ENCODE data around the gene MCCD1.

Gene MCCD1

DNA sequence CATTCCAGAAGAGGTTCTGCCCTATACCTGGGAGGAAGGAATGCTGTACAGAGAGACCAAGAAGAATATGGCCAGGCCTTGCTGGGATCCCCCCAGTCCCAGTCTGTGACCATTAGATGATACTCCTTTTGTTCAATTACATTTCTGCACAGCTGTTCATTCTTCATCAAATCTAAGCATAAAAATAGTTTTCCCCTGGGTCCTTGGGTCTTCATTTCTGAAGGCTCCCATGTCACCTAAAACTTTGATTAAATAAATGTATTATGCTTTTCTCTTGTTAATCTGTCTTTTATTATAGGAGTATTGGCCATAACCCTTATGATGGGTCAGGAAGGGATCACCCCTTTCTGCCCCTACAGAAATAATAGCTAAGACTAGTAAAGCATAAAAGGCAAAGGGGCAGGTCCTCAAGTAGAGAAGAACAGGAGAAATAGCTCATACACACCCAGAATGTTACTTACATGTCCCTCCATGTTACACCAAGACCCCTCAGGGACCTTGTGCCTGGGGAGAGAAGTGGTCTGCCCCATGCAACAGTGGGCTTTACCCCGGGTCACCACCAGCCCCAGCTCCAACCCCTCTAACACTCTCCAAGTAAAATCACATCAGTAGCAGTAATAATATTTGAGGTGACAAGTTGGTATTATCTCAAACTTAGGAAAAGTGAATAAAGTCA lies 41.2 kb downstream of the MCCD1 start:
- Histone ChIP-seq H3K4me1 (ENCODE audit: control insufficient read depth, insufficient read depth, low read length, poor library complexity, severe bottlenecking) (peaks cover 78% of the 10 kb centered on the region), H3K9me3 (ENCODE audit: control insufficient read depth, low read length) (no peaks in the 10 kb centered on the region), H3K4me3 (ENCODE audit: insufficient read depth, low read depth, low read length, poor library complexity, severe bottlenecking) (no peak overlapping the region), H3K36me3 (ENCODE audit: control insufficient read depth, insufficient read depth, low read length) (no peaks in the 10 kb centered on the region), H3K27me3 (replicated peaks; ENCODE audit: control insufficient read depth, insufficient read depth, low read length, poor library complexity, severe bottlenecking) (no peaks in the 10 kb centered on the region), H3K27ac (ENCODE audit: insufficient read depth, low read length, poor library complexity, severe bottlenecking) (peak overlapping the region; percentile 95)
- DNase-seq: no peak

DNA sequence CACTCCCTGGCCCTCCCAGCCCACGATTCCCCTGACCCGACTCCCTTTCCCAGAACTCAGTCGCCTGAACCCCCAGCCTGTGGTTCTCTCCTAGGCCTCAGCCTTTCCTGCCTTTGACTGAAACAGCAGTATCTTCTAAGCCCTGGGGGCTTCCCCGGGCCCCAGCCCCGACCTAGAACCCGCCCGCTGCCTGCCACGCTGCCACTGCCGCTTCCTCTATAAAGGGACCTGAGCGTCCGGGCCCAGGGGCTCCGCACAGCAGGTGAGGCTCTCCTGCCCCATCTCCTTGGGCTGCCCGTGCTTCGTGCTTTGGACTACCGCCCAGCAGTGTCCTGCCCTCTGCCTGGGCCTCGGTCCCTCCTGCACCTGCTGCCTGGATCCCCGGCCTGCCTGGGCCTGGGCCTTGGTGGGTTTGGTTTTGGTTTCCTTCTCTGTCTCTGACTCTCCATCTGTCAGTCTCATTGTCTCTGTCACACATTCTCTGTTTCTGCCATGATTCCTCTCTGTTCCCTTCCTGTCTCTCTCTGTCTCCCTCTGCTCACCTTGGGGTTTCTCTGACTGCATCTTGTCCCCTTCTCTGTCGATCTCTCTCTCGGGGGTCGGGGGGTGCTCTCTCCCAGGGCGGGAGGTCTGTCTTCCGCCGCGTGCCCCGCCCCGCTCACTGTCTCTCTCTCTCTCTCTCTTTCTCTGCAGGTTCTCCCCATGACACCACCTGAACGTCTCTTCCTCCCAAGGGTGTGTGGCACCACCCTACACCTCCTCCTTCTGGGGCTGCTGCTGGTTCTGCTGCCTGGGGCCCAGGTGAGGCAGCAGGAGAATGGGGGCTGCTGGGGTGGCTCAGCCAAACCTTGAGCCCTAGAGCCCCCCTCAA lies 43.5 kb downstream of the MCCD1 start, which contains the start of gene LTA:
LTA (plus strand) TSS at position 249 of the 871 bp plus-strand sequence; CDS start at position 703, 454 bp downstream.
- Histone ChIP-seq H3K4me1 (ENCODE audit: control insufficient read depth, insufficient read depth, low read length, poor library complexity, severe bottlenecking) (peaks cover 85% of the 10 kb centered on the region), H3K36me3 (ENCODE audit: control insufficient read depth, insufficient read depth, low read length) (no peaks in the 10 kb centered on the region), H3K4me3 (ENCODE audit: insufficient read depth, low read depth, low read length, poor library complexity, severe bottlenecking) (peak within 1 kb of the TSS; percentile 47), H3K9me3 (ENCODE audit: control insufficient read depth, low read length) (no peaks in the 10 kb centered on the region), H3K27ac (ENCODE audit: insufficient read depth, low read length, poor library complexity, severe bottlenecking) (peak within 1 kb of the TSS; percentile 95), H3K27me3 (replicated peaks; ENCODE audit: control insufficient read depth, insufficient read depth, low read length, poor library complexity, severe bottlenecking) (no peaks in the 10 kb centered on the region)
- DNase-seq: peak; percentile 73 to 76 (median 74)

DNA sequence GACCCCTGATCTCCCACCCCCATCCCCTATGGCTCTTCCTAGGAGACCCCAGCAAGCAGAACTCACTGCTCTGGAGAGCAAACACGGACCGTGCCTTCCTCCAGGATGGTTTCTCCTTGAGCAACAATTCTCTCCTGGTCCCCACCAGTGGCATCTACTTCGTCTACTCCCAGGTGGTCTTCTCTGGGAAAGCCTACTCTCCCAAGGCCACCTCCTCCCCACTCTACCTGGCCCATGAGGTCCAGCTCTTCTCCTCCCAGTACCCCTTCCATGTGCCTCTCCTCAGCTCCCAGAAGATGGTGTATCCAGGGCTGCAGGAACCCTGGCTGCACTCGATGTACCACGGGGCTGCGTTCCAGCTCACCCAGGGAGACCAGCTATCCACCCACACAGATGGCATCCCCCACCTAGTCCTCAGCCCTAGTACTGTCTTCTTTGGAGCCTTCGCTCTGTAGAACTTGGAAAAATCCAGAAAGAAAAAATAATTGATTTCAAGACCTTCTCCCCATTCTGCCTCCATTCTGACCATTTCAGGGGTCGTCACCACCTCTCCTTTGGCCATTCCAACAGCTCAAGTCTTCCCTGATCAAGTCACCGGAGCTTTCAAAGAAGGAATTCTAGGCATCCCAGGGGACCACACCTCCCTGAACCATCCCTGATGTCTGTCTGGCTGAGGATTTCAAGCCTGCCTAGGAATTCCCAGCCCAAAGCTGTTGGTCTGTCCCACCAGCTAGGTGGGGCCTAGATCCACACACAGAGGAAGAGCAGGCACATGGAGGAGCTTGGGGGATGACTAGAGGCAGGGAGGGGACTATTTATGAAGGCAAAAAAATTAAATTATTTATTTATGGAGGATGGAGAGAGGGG lies 44.7 kb downstream of the MCCD1 start:
- H3K27me3 ChIP-seq (replicated peaks; ENCODE audit: control insufficient read depth, insufficient read depth, low read length, poor library complexity, severe bottlenecking): no peaks in the 10 kb centered on the region
- H3K27ac ChIP-seq (ENCODE audit: insufficient read depth, low read length, poor library complexity, severe bottlenecking): peak overlapping the region; percentile 95
- peaks cover 84% of the 10 kb centered on the region for H3K4me1 ChIP-seq (ENCODE audit: control insufficient read depth, insufficient read depth, low read length, poor library complexity, severe bottlenecking)
- H3K4me3 ChIP-seq (ENCODE audit: insufficient read depth, low read depth, low read length, poor library complexity, severe bottlenecking): peak overlapping the region; percentile 47
- H3K36me3 ChIP-seq (ENCODE audit: control insufficient read depth, insufficient read depth, low read length): peaks cover 3% of the 10 kb centered on the region
- DNase-seq: no peak
- no peaks in the 10 kb centered on the region for H3K9me3 ChIP-seq (ENCODE audit: control insufficient read depth, low read length)

DNA sequence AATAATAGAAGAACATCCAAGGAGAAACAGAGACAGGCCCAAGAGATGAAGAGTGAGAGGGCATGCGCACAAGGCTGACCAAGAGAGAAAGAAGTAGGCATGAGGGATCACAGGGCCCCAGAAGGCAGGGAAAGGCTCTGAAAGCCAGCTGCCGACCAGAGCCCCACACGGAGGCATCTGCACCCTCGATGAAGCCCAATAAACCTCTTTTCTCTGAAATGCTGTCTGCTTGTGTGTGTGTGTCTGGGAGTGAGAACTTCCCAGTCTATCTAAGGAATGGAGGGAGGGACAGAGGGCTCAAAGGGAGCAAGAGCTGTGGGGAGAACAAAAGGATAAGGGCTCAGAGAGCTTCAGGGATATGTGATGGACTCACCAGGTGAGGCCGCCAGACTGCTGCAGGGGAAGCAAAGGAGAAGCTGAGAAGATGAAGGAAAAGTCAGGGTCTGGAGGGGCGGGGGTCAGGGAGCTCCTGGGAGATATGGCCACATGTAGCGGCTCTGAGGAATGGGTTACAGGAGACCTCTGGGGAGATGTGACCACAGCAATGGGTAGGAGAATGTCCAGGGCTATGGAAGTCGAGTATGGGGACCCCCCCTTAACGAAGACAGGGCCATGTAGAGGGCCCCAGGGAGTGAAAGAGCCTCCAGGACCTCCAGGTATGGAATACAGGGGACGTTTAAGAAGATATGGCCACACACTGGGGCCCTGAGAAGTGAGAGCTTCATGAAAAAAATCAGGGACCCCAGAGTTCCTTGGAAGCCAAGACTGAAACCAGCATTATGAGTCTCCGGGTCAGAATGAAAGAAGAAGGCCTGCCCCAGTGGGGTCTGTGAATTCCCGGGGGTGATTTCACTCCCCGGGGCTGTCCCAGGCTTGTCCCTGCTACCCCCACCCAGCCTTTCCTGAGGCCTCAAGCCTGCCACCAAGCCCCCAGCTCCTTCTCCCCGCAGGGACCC lies 45.6 kb downstream of the MCCD1 start:
- Histone ChIP-seq H3K27me3 (replicated peaks; ENCODE audit: control insufficient read depth, insufficient read depth, low read length, poor library complexity, severe bottlenecking) (no peaks in the 10 kb centered on the region), H3K4me1 (ENCODE audit: control insufficient read depth, insufficient read depth, low read length, poor library complexity, severe bottlenecking) (peaks cover 85% of the 10 kb centered on the region), H3K4me3 (ENCODE audit: insufficient read depth, low read depth, low read length, poor library complexity, severe bottlenecking) (peak overlapping the region; percentile 91), H3K9me3 (ENCODE audit: control insufficient read depth, low read length) (no peaks in the 10 kb centered on the region), H3K36me3 (ENCODE audit: control insufficient read depth, insufficient read depth, low read length) (peaks cover 7% of the 10 kb centered on the region), H3K27ac (ENCODE audit: insufficient read depth, low read length, poor library complexity, severe bottlenecking) (peak overlapping the region; percentile 95)
- no peak for DNase-seq

DNA sequence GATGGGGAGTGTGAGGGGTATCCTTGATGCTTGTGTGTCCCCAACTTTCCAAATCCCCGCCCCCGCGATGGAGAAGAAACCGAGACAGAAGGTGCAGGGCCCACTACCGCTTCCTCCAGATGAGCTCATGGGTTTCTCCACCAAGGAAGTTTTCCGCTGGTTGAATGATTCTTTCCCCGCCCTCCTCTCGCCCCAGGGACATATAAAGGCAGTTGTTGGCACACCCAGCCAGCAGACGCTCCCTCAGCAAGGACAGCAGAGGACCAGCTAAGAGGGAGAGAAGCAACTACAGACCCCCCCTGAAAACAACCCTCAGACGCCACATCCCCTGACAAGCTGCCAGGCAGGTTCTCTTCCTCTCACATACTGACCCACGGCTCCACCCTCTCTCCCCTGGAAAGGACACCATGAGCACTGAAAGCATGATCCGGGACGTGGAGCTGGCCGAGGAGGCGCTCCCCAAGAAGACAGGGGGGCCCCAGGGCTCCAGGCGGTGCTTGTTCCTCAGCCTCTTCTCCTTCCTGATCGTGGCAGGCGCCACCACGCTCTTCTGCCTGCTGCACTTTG lies 46.7 kb downstream of the MCCD1 start, which contains the start of gene TNF:
TNF (plus strand) TSS at position 231 of the 567 bp plus-strand sequence; CDS start at position 408, 177 bp downstream.
- H3K36me3 ChIP-seq (ENCODE audit: control insufficient read depth, insufficient read depth, low read length): peaks cover 7% of the 10 kb centered on the region
- no peaks in the 10 kb centered on the region for H3K9me3 ChIP-seq (ENCODE audit: control insufficient read depth, low read length)
- peak; percentile 78 to 87 (median 80) for DNase-seq
- H3K4me1 ChIP-seq (ENCODE audit: control insufficient read depth, insufficient read depth, low read length, poor library complexity, severe bottlenecking): peaks cover 83% of the 10 kb centered on the region
- H3K4me3 ChIP-seq (ENCODE audit: insufficient read depth, low read depth, low read length, poor library complexity, severe bottlenecking): peak within 1 kb of the TSS; percentile 91
- peak within 1 kb of the TSS; percentile 95 for H3K27ac ChIP-seq (ENCODE audit: insufficient read depth, low read length, poor library complexity, severe bottlenecking)
- H3K27me3 ChIP-seq (replicated peaks; ENCODE audit: control insufficient read depth, insufficient read depth, low read length, poor library complexity, severe bottlenecking): no peaks in the 10 kb centered on the region

DNA sequence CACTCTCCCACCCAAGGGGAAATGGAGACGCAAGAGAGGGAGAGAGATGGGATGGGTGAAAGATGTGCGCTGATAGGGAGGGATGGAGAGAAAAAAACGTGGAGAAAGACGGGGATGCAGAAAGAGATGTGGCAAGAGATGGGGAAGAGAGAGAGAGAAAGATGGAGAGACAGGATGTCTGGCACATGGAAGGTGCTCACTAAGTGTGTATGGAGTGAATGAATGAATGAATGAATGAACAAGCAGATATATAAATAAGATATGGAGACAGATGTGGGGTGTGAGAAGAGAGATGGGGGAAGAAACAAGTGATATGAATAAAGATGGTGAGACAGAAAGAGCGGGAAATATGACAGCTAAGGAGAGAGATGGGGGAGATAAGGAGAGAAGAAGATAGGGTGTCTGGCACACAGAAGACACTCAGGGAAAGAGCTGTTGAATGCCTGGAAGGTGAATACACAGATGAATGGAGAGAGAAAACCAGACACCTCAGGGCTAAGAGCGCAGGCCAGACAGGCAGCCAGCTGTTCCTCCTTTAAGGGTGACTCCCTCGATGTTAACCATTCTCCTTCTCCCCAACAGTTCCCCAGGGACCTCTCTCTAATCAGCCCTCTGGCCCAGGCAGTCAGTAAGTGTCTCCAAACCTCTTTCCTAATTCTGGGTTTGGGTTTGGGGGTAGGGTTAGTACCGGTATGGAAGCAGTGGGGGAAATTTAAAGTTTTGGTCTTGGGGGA lies 47.4 kb downstream of the MCCD1 start:
- Histone ChIP-seq H3K36me3 (ENCODE audit: control insufficient read depth, insufficient read depth, low read length) (peaks cover 9% of the 10 kb centered on the region), H3K27ac (ENCODE audit: insufficient read depth, low read length, poor library complexity, severe bottlenecking) (peak overlapping the region; percentile 95), H3K4me3 (ENCODE audit: insufficient read depth, low read depth, low read length, poor library complexity, severe bottlenecking) (peak overlapping the region; percentile 91), H3K4me1 (ENCODE audit: control insufficient read depth, insufficient read depth, low read length, poor library complexity, severe bottlenecking) (peaks cover 77% of the 10 kb centered on the region), H3K27me3 (replicated peaks; ENCODE audit: control insufficient read depth, insufficient read depth, low read length, poor library complexity, severe bottlenecking) (no peaks in the 10 kb centered on the region), H3K9me3 (ENCODE audit: control insufficient read depth, low read length) (no peaks in the 10 kb centered on the region)
- no peak for DNase-seq

DNA sequence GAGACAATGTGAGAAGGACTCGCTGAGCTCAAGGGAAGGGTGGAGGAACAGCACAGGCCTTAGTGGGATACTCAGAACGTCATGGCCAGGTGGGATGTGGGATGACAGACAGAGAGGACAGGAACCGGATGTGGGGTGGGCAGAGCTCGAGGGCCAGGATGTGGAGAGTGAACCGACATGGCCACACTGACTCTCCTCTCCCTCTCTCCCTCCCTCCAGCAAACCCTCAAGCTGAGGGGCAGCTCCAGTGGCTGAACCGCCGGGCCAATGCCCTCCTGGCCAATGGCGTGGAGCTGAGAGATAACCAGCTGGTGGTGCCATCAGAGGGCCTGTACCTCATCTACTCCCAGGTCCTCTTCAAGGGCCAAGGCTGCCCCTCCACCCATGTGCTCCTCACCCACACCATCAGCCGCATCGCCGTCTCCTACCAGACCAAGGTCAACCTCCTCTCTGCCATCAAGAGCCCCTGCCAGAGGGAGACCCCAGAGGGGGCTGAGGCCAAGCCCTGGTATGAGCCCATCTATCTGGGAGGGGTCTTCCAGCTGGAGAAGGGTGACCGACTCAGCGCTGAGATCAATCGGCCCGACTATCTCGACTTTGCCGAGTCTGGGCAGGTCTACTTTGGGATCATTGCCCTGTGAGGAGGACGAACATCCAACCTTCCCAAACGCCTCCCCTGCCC lies 48.3 kb downstream of the MCCD1 start:
- peak overlapping the region; percentile 91 for H3K4me3 ChIP-seq (ENCODE audit: insufficient read depth, low read depth, low read length, poor library complexity, severe bottlenecking)
- peaks cover 67% of the 10 kb centered on the region for H3K4me1 ChIP-seq (ENCODE audit: control insufficient read depth, insufficient read depth, low read length, poor library complexity, severe bottlenecking)
- no peaks in the 10 kb centered on the region for H3K27me3 ChIP-seq (replicated peaks; ENCODE audit: control insufficient read depth, insufficient read depth, low read length, poor library complexity, severe bottlenecking)
- H3K9me3 ChIP-seq (ENCODE audit: control insufficient read depth, low read length): no peaks in the 10 kb centered on the region
- peak in 1 of 3 donors; percentile 52 for DNase-seq
- H3K27ac ChIP-seq (ENCODE audit: insufficient read depth, low read length, poor library complexity, severe bottlenecking): peak overlapping the region; percentile 95
- H3K36me3 ChIP-seq (ENCODE audit: control insufficient read depth, insufficient read depth, low read length): peaks cover 9% of the 10 kb centered on the region

DNA sequence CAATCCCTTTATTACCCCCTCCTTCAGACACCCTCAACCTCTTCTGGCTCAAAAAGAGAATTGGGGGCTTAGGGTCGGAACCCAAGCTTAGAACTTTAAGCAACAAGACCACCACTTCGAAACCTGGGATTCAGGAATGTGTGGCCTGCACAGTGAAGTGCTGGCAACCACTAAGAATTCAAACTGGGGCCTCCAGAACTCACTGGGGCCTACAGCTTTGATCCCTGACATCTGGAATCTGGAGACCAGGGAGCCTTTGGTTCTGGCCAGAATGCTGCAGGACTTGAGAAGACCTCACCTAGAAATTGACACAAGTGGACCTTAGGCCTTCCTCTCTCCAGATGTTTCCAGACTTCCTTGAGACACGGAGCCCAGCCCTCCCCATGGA lies 48.8 kb downstream of the MCCD1 start:
- Histone ChIP-seq H3K4me3 (ENCODE audit: insufficient read depth, low read depth, low read length, poor library complexity, severe bottlenecking) (peak overlapping the region; percentile 91), H3K9me3 (ENCODE audit: control insufficient read depth, low read length) (no peaks in the 10 kb centered on the region), H3K27ac (ENCODE audit: insufficient read depth, low read length, poor library complexity, severe bottlenecking) (peak overlapping the region; percentile 95), H3K36me3 (ENCODE audit: control insufficient read depth, insufficient read depth, low read length) (peaks cover 9% of the 10 kb centered on the region), H3K4me1 (ENCODE audit: control insufficient read depth, insufficient read depth, low read length, poor library complexity, severe bottlenecking) (peaks cover 64% of the 10 kb centered on the region), H3K27me3 (replicated peaks; ENCODE audit: control insufficient read depth, insufficient read depth, low read length, poor library complexity, severe bottlenecking) (no peaks in the 10 kb centered on the region)
- no peak for DNase-seq
